Smooth muscle cell (in vitro differentiated cells): Measurements from ENCODE around the gene CSTF2T. TPM values are rescaled to one million over a fixed set of nuclear protein-coding genes. Genes with fewer than 3 reads are reported as not detected.

Experiments used
- DNase-seq: peaks from one replicate; lab custom pipeline; 2025; ENCODE audit not compliant: unreplicated experiment; lab: John Stamatoyannopoulos, UW
- H2AFZ ChIP-seq: fragments of 200-600 bp; sonication (generic); 2 replicates; pipeline ENCODE4 v1.6.0; 2016; ENCODE audit warnings: antibody characterized with exemption, low read depth, mild to moderate bottlenecking
- H3F3A ChIP-seq: fragments of 200-600 bp; sonication (generic); 2 replicates; pipeline ENCODE4 v1.6.0; 2017; ENCODE audit warnings: antibody characterized with exemption, low read depth
- H3K27ac ChIP-seq: fragments of 200-600 bp; sonication (generic); 2 replicates; pipeline ENCODE4 v1.5.1; 2016; ENCODE audit warnings: low read depth, mild to moderate bottlenecking
- H3K27me3 ChIP-seq: fragments of 200-600 bp; sonication (generic); 2 replicates; pipeline ENCODE4 v1.6.1; 2016; ENCODE audit warnings: low read depth, mild to moderate bottlenecking
- H3K36me3 ChIP-seq: fragments of 200-600 bp; sonication (generic); 2 replicates; pipeline ENCODE4 v1.5.1; 2016; ENCODE audit warnings: low read depth
- H3K4me1 ChIP-seq: fragments of 200-600 bp; sonication (generic); 2 replicates; pipeline ENCODE4 v1.5.1; 2016; ENCODE audit warnings: low read depth
- H3K4me2 ChIP-seq: fragments of 200-600 bp; sonication (generic); 2 replicates; pipeline ENCODE4 v1.6.0; 2016; ENCODE audit warnings: mild to moderate bottlenecking
- H3K4me3 ChIP-seq: fragments of 200-600 bp; sonication (generic); 2 replicates; pipeline ENCODE4 v1.5.1; 2016; ENCODE audit warnings: mild to moderate bottlenecking
- H3K79me2 ChIP-seq: fragments of 200-600 bp; sonication (generic); 2 replicates; pipeline ENCODE4 v1.6.0; 2016; ENCODE audit warnings: low read depth, mild to moderate bottlenecking
- H3K9ac ChIP-seq: fragments of 200-600 bp; sonication (generic); 2 replicates; pipeline ENCODE4 v1.6.0; 2016; ENCODE audit warnings: low read depth
- H3K9me3 ChIP-seq: fragments of 200-600 bp; sonication (generic); replicated peaks from 2 replicates; pipeline ENCODE4 v1.5.1; 2016; ENCODE audit warnings: low read depth
- H4K20me1 ChIP-seq: fragments of 200-600 bp; sonication (generic); 2 replicates; pipeline ENCODE4 v1.6.0; 2016; ENCODE audit warnings: low read depth
- WGBS: methylation state at CpG from one replicate; pipeline ENCODE4 v1.1.7; 2016; ENCODE audit warnings: low lambda C conversion rate; 5-methylcytosine and 5-hydroxymethylcytosine counted together
- polyA plus RNA-seq: library from polyadenylated mRNA; unstranded; fragments of >200 nt; fragmentation: Nextera tagmentation; extraction: Ambion mirVana; gene quantifications from 2 replicates; pipeline ENCODE4 v1.2.1, GENCODE V29; 2016
- total RNA-seq: library from RNA; depleted of rRNA; stranded (reverse); fragments of >200 nt; gene quantifications from 2 replicates; pipeline ENCODE4 v1.2.3, GENCODE V29; 2014
- TF ChIP-seq, protein P1 (sequence below): fragments of 200-600 bp; sonication (generic); IDR thresholded peaks from 2 replicates; pipeline ENCODE4 v1.5.1; 2017; ENCODE audit warnings: borderline replicate concordance, mild to moderate bottlenecking, antibody characterized with exemption; ENCODE audit not compliant: insufficient read depth, poor library complexity, severe bottlenecking

CSTF2T gene
- total and polyA plus RNA-seq, 2 experiments from 2014 or later, result 8.3 to 18.5 TPM

DNA sequence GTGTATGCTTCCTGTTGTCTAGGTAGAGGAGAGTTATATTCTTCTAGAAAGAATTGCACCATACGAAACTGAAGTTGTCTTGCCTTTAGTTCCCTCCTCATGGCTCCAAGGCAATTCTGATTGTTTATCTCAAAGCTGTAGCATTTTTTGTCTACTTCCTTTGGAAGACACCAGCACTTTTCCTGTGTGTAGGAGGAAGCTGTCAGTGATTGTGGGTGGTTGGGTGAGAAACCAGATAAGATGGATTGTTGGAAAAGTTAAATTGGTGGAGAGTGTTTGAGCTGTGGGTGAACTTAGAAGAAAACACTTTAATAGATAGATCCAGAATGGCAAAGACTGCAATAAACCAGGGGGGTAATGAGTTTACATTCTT is 12.1 kb upstream of the CSTF2T start:
- Histone ChIP-seq H3K27ac (no peak overlapping the region), H4K20me1 (no peaks in the 10 kb centered on the region), H3K9ac (no peak overlapping the region), H3K36me3 (no peaks in the 10 kb centered on the region), H3K27me3 (no peaks in the 10 kb centered on the region), H3K4me3 (no peak overlapping the region), H2AFZ (no peak overlapping the region), H3K4me1 (no peaks in the 10 kb centered on the region), H3K4me2 (no peak overlapping the region), H3F3A (no peaks in the 10 kb centered on the region), H3K9me3 (no peaks in the 10 kb centered on the region), H3K79me2 (no peaks in the 10 kb centered on the region)
- WGBS, result 54% methylated on average over 1 of the region's 1 CpG
- TF ChIP-seq, protein P1, sequence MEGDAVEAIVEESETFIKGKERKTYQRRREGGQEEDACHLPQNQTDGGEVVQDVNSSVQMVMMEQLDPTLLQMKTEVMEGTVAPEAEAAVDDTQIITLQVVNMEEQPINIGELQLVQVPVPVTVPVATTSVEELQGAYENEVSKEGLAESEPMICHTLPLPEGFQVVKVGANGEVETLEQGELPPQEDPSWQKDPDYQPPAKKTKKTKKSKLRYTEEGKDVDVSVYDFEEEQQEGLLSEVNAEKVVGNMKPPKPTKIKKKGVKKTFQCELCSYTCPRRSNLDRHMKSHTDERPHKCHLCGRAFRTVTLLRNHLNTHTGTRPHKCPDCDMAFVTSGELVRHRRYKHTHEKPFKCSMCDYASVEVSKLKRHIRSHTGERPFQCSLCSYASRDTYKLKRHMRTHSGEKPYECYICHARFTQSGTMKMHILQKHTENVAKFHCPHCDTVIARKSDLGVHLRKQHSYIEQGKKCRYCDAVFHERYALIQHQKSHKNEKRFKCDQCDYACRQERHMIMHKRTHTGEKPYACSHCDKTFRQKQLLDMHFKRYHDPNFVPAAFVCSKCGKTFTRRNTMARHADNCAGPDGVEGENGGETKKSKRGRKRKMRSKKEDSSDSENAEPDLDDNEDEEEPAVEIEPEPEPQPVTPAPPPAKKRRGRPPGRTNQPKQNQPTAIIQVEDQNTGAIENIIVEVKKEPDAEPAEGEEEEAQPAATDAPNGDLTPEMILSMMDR, result no peak
- no peak for DNase-seq

DNA sequence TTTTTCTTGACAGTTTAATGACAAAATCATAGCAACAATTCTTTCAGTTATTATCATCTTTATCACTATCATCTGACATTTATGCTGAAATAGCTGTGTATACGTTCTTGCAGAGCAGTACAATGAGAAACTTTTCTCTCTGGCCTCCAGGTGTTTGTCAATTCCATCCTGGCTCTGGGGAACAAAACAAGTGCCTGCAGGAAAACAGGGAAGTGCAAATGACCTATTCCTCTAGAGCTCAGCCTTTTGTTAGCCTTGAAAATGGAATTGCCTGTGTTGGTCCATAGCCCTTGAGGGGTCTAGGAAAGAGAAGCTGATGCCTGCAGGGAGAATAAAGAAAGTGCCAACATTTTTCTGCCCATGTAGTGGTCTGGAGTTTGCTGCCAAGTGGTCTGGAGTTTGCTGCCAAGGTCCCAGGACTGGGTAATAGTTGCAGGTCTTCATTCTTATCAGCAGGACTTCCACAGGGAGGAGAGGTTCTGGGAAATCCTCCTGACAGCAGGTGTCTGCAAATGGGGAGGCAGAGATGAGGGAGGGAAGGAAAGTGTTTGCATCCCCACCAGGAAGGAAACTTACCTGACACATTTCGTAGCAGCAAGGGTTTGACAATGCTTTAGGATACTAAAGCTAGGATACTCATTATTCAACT is 10.1 kb upstream of the CSTF2T start:
- TF ChIP-seq, protein P1, result no peak
- 77% methylated on average over 2 of the region's 2 CpGs for WGBS

DNA sequence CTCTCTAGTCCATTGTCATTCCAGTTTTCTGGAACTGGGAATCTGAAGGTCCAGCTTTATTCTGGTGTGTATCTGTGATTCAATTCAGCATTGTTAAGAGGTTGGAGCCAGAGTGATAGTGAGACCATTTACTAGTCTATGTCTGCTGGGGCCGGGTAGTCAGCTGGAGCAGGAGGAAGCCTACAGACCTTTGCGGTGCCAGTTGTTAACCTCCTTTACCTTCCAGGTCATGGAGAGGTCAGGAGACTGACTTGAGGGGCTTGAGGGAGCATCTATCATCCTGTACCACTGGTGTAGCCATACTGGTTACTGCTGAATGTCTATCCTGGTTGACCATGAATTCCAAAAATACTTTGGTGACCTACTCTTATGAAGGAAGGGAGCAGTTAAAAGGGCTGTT is 9.2 kb upstream of the CSTF2T start:
- Histone ChIP-seq H4K20me1 (no peaks in the 10 kb centered on the region), H3K9ac (no peak overlapping the region), H3K4me1 (no peaks in the 10 kb centered on the region), H3K27me3 (no peaks in the 10 kb centered on the region), H3K4me2 (no peak overlapping the region), H3K36me3 (no peaks in the 10 kb centered on the region), H3K9me3 (no peaks in the 10 kb centered on the region), H2AFZ (no peak overlapping the region), H3K79me2 (no peaks in the 10 kb centered on the region), H3F3A (no peaks in the 10 kb centered on the region), H3K27ac (no peak overlapping the region), H3K4me3 (no peak overlapping the region)
- TF ChIP-seq, protein P1, result no peak
- DNase-seq, result no peak
- 94% methylated on average over 2 of the region's 2 CpGs for whole genome bisulfite sequencing

More for the DNA sequence above, 10.1 kb upstream of the CSTF2T start:
- H3K9ac ChIP-seq, result no peak overlapping the region
- no peaks in the 10 kb centered on the region for H4K20me1 ChIP-seq
- H2AFZ ChIP-seq, result no peak overlapping the region
- no peak overlapping the region for H3K4me3 ChIP-seq
- H3K36me3 ChIP-seq, result no peaks in the 10 kb centered on the region
- no peak for DNase-seq
- H3K4me1 ChIP-seq, result no peaks in the 10 kb centered on the region
- no peaks in the 10 kb centered on the region for H3K27me3 ChIP-seq
- H3F3A ChIP-seq, result no peaks in the 10 kb centered on the region
- H3K27ac ChIP-seq, result no peak overlapping the region
- H3K79me2 ChIP-seq, result no peaks in the 10 kb centered on the region
- no peak overlapping the region for H3K4me2 ChIP-seq
- no peaks in the 10 kb centered on the region for H3K9me3 ChIP-seq

DNA sequence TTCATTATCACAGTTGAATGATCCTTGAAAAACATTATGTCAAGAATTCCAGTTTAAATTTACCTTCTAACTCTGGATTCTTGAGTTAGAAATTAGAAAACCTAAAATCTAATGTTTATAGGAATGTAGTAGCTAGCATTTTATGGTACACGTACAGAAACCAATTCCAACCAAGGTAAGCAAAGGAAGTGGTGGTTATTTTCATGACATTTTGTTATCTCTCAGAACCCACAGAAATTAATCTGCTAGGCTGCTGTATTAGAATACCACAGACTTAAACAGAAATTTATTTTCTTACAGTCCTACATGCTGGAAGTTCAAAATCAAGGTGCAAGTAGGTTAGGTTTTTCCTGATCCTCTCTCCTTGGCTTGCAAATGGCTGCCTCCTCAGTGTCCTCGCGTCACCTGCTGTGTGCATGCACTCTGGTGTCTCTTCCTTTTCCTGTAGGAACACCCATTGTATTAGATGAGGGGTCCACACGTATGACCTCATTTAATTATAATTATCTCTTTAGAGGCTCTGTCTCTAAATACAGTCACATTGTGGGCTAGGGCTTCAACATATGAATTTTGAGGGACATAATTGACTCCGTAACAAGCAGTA is 8.5 kb upstream of the CSTF2T start:
- Histone ChIP-seq H4K20me1 (no peaks in the 10 kb centered on the region), H3K27me3 (no peaks in the 10 kb centered on the region), H3K4me2 (no peak overlapping the region), H3K79me2 (no peaks in the 10 kb centered on the region), H3F3A (no peaks in the 10 kb centered on the region), H3K9me3 (no peaks in the 10 kb centered on the region), H2AFZ (peak overlapping the region; percentile 16), H3K9ac (no peak overlapping the region), H3K27ac (no peak overlapping the region), H3K36me3 (no peaks in the 10 kb centered on the region), H3K4me3 (no peak overlapping the region), H3K4me1 (no peaks in the 10 kb centered on the region)
- 89% methylated on average over 5 of the region's 5 CpGs for WGBS
- DNase-seq, result no peak
- TF ChIP-seq, protein P1, result no peak
